Activated naive CD4-positive, alpha-beta T cell (primary cell): ENCODE results near the gene PPP1R13L.

Experiments
- DNase-seq, 4 experiments: peaks; one replicate each; lab custom pipeline; 2025; lab: John Stamatoyannopoulos, UW

PPP1R13L gene

DNA sequence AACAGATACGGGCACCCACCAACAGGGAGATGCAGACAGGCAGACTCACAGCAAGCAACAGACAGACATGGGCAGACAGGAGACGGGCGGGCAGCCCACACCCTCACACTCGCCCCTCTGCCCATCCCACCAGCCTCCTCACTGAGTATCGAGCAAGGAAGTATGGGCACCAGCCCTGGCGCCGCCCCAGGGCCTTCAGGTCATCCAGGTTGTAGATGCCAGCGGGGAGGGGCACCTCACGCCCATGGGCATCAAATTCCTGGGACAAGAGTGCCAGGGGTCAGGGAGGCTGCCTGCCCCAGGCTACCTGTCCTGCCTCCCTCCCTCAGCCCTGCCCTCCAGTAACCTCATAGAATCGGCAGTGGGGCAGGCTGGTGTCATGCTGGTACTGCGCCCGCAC lies 40.2 kb downstream of the PPP1R13L start:
- DNase-seq = no peak

DNA sequence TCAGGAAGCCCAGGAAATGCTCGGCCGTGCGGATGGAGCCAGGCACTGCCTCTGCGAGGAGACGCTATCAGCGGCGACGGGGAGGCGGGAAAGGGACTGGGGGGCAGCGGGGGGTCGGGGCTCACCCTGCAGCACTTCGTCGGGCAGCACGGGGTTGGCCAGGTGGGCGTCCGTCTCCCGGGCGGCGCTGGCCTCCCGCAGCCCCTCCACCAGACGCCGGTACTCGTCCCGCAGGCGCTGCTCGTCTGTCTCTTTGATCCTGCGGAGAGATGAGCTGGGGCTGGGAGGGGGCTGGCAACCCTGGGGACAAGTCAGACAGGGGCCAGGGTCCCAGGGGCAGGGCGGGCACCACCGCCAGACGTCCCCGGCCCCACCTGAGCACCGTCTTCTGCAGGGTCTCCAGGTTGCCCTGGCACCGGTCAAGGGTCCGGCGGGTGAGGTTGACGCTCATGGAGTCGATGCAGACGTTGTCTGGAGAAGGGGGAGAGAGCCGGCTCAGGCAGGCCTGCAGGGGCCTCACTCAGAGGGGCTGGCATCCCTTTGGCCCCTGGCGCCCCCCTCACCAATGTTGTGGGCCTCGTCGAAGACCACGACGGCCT lies 40.9 kb downstream of the PPP1R13L start:
- DNase-seq = no peak

- no peak for DNase-seq
Measured at GRCh38 chr19:45362291-45362690, 42.6 kb downstream of the PPP1R13L start.

DNA sequence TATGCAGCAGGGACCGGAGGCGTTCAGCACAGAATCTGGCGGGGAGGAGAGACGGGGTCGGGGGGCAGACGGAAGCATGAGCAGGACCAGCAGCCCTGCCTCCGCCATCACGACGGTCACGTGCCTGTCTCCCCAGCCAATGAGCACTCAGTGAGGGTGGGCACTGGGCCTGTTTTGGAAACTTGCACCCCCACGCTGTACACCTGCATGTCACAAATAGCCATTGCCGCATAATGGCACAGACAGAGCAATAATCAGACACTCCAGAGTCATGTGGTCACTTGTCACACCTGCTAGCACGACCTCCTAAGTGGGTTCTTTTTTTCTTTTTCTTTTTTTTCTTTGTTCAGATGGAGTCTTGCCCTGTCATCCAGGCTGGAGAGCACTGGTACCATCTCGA lies 43.3 kb downstream of the PPP1R13L start:
- DNase-seq = no peak

- DNase-seq = no peak
Measured at GRCh38 chr19:45358213-45358792, 46.6 kb downstream of the PPP1R13L start.

DNA sequence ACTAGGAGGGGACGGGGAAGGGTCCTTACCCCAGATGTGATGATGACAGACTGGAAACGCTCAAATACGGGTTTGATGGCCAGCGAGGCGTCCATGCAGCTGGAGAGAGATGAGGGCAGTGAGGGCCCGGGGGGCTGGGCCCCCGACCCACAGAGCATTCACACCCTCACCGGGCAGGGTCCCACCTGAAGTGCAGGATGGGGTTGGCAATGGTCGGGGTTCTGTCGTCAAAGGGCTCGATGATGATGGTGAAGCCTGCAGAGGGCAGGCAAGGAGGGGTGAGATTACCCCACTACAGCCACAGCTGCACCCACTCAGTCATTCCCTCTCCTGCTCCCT lies 47.5 kb downstream of the PPP1R13L start:
- DNase-seq = no peak

GRCh38 chr19:45356760-45357444 lies 48.0 kb downstream of the PPP1R13L start:
- no peak for DNase-seq

DNA sequence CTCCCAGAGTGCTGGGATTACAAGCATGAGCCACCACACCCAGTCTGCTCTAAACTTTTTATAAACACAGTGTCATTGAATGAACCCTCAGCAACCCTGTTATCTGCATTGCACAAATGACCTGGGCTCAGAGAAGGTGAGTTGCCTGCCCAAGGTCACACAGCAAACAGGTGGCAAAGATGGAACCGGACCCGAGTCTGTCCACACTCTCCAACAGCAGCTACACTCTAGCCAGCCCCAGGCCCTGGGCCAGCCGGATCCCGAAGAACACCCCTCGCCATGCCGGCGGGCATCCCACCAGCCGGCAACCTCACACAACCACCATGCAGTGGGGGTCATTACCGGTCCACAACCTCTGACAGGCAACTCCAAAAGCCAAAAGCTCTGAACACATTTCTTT lies 49.0 kb downstream of the PPP1R13L start:
- DNase-seq = no peak

DNA sequence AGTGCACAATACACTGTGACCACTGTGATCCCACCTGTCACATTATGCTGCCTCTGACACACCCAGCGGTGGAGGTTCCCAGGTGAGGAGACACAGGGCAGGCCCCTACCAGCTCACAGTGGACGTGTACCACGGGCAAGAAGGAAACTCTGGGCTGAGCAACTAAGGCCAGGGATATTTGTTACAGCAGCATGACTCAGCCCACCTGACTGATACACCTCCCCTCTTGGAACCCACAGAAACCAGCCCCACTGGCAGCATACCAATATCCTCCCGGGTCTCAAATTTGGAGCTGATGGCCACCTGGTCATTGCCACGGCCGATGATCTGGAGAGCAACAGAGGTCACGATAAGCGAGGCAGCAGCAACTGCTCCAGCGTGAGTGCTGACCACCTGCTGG lies 49.5 kb downstream of the PPP1R13L start:
- DNase-seq = no peak

GRCh38 chr19:45354241-45354842 lies 50.5 kb downstream of the PPP1R13L start:
- no peak for DNase-seq

- DNase-seq = no peak
Measured at GRCh38 chr19:45352914-45353796, 51.7 kb downstream of the PPP1R13L start.

DNA sequence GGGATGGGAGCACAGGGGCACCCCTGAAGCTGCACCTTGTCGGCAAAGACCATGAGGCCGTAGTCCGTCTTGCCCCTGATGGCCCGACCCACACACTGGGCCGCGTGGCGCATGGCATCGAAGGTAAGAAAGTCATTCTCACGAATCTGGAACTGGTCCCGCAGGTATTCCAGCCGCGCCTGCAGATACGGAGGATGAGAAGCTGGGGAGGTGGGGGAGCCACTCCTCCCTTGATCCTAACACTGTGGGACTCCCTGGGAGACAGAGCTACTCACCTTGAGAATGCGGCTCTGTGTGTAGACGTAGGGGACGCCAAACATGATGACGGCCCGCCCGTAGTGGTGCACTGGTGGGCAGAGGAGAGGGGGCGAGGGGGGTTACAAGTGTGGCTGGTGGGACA lies 52.4 kb downstream of the PPP1R13L start:
- no peak for DNase-seq

- DNase-seq = no peak
Measured at GRCh38 chr19:45352062-45352461, 52.8 kb downstream of the PPP1R13L start.

DNA sequence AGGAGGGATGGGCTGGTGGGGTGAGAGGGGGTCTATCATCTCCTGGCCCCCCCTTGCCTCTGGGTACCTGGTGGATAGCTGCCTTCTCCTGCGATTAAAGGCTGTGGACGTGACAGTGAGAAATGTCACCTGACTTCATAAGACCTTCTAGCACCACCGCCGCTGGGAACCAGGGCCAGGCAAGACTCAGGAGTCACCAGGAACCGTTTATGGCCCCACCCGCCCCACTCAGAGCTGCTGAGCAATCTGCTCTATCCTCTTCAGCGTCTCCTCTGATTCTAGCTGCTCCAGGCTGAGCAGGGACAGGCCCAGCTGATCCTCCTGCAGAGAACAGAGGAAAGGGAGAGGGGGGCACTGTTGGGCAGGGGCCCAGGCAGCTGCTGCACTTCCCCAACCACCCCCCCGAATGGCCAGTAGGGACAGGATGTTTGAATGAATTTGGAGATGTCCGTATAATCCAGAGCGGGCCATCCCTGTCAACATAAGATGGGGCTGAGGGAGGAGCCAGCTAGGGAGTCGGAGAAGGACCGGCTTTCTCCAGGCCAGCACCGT lies 53.4 kb downstream of the PPP1R13L start:
- DNase-seq = no peak

DNA sequence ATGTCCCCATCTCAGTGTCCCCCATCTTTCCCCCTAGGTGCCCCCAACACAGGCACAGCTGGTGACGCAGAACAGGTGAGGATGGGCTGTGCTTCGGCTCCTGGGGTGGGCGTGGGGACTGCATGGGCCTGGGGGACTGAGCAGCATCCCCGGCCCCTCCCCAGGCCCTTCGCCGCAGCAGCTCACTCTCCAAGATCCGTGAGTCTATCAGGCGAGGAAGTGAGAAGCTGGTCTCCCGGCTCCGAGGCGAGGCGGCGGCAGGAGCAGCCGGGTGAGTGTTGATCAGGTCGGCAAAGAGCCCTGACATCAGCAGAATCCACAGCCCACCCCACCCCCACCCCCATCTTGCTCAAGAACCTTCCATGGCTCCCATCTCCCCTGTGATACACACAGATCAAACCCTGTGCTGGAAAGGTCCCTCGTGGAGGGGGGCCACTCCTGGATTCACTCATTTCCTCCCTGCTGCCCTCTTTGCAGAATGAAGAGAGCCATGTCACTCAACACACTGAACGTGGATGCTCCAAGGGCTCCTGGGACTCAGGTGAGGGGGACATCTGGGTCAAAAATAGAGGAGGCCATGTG lies 54.3 kb downstream of the PPP1R13L start:
- DNase-seq = no peak

- no peak for DNase-seq
Measured at GRCh38 chr19:45349430-45349941, 55.4 kb downstream of the PPP1R13L start.

DNA sequence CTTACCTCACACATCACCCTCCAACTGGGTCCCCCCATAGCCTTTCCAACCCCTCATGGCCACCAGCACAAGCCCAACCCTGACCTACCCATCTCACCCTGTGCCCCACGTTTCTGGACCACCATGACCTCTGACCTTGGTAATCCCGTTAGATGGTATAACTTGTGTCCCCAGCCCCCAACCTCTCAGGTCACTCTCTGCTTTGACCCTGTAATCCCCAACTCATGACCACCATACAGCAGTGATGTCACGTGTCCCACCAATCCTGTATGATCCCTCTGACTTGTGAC lies 55.8 kb downstream of the PPP1R13L start:
- DNase-seq = no peak

- DNase-seq = no peak
Measured at GRCh38 chr19:45348367-45349125, 56.3 kb downstream of the PPP1R13L start.

DNA sequence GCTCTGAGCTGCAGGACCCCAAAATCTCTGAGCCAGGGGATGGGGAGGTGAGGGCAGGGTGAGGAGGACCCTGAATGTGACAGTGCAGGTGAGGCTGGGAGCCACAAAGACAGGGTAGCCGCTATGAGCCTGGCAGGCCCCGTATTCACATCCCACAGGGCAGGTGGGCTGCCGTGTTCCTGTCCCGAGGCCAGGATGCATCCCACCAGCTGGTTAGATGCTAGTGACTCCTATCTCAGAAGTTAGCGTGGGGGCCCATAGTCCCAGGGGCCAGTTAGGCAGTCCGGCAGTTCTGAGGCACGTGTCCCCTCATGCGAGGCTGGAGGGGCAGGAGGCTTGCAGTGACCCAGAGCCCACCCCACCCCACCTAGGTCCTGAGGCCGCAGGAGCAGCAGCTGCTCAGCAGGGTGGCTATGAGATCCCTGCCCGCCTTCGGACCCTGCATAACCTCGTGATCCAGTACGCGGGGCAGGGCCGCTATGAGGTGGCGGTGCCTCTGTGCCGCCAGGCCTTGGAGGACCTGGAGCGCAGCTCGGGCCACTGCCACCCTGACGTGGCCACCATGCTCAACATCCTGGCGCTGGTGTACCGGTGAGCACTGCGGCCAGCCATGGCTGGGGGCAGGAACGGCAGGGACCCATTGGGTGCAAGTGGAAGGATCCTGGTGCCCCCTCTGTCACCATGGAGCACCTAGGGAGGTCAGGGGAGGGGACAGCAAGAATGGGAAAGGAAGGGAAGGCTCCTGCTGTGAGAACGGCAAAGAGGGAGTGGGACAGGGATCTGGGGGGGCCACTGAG lies 57.1 kb downstream of the PPP1R13L start:
- DNase-seq = no peak

- DNase-seq = no peak
Measured at GRCh38 chr19:45346449-45346848, 58.4 kb downstream of the PPP1R13L start.
